HL-60 (cell line): ENCODE measurements around the gene NCOR1.

ENCODE experiments used
- DNase-seq, 2 experiments: peaks; one replicate each; pipeline ENCODE4 v3.0.0-alpha.2; 2010 to 2020; ENCODE audit warnings: low read depth in 1 of 2, low spot score in 1 of 2
- H3K27ac ChIP-seq: fragments of 250-450 bp; sonication (Bioruptor Pico); replicated peaks from 2 replicates; pipeline ENCODE4 v1.5.1; 2020; ENCODE audit warnings: mild to moderate bottlenecking, moderate library complexity
- H3K27me3 ChIP-seq: fragments of 250-450 bp; sonication (Bioruptor Pico); 2 replicates; pipeline ENCODE4 v1.5.1; 2021; ENCODE audit warnings: mild to moderate bottlenecking, moderate library complexity; ENCODE audit not compliant: insufficient read depth, poor library complexity, severe bottlenecking
- H3K4me3 ChIP-seq: replicated peaks from 2 replicates; pipeline ENCODE4 v1.5.1; 2011; ENCODE audit warnings: mild to moderate bottlenecking, control low read depth, low read length; ENCODE audit not compliant: insufficient read depth
- CTCF ChIP-seq: IDR thresholded peaks from one replicate; pipeline ENCODE4 v1.5.1; 2011; ENCODE audit warnings: low read length, control low read depth, inconsistent platforms; ENCODE audit not compliant: insufficient read depth
- GABPA ChIP-seq: IDR thresholded peaks from 2 replicates; pipeline ENCODE4 v1.6.1; 2012; ENCODE audit warnings: low read depth
- POLR2AphosphoS5 ChIP-seq: IDR thresholded peaks from 2 replicates; pipeline ENCODE4 v1.6.1; 2012; ENCODE audit warnings: low read depth
- REST ChIP-seq: IDR thresholded peaks from 2 replicates; pipeline ENCODE4 v1.6.1; 2012; ENCODE audit warnings: low read depth; ENCODE audit not compliant: insufficient replicate concordance
- SPI1 ChIP-seq: IDR thresholded peaks from 2 replicates; pipeline ENCODE4 v1.6.1; 2012; ENCODE audit warnings: low read depth, mild to moderate bottlenecking, borderline replicate concordance

The NCOR1 gene

GRCh38 chr17:16123531-16123930 is 91.8 kb downstream of the NCOR1 start:
- H3K4me3 ChIP-seq: no peak overlapping the region
- no peaks in the 10 kb centered on the region for H3K27me3 ChIP-seq
- TF ChIP-seq REST (no peak), POLR2AphosphoS5 (no peak), SPI1 (no peak), GABPA (no peak), CTCF (no peak)
- DNase-seq: no peak
- H3K27ac ChIP-seq: no peak overlapping the region

DNA sequence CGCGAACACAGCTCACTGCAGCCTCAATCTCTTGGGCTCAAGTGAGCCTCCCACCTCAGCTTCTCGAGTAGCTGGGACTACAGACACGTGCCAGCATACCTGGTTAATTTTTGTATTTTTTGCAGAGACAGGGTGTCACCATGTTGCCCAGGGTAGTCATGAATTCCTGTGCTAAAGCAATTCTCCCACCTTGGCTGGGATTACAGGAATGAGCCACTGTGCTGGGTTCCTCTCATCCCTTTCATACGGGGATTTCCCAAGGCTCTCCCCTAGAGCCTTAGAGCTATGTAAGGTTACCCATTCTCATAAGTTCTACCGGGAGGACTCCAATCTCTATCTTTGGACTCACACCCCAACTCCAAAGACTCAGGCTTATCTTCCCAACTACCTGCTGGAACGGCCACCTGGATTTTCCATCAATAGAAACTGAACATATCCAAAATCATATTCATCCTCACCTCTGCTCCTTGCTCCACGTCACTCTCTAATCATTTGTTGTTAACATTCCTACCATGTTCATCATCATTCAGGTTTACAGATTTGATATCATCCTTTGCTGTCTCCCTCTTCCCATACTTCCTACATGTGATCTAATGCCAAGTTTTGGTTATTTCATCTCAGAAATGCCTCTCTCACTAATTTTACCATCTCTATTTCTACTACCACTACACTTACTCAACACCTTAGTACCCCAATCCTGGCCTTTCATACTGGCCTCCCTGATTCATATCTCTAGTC is 92.5 kb downstream of the NCOR1 start:
- H3K27ac ChIP-seq: no peak overlapping the region
- TF ChIP-seq REST: no peak
- no peak for TF ChIP-seq CTCF
- no peak for TF ChIP-seq GABPA
- TF ChIP-seq SPI1: no peak
- TF ChIP-seq POLR2AphosphoS5: no peak

DNA sequence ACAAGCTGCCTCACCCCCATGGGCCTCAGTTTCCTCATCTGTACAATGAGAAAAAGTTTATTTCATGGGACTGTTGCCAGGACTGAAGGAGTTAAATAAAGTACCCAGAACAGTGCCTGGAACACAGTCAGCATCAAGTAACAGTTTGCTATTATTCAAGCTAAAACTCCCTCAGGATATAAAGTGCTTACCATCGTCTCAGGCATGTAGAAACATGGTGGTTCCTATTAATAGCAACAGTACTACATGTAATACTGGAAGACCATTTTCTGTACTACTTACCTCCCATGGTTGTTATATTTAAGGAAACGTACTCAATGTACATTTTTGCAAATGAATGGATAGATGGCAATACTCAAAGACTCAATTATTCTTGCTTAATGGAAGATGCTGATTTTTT is 93.4 kb downstream of the NCOR1 start:
- TF ChIP-seq POLR2AphosphoS5: no peak
- no peak for TF ChIP-seq SPI1
- no peak for DNase-seq
- H3K27me3 ChIP-seq: no peaks in the 10 kb centered on the region

More for the DNA sequence above, 92.5 kb downstream of the NCOR1 start:
- Histone ChIP-seq H3K4me3 (no peak overlapping the region), H3K27me3 (no peaks in the 10 kb centered on the region)
- DNase-seq: no peak

GRCh38 chr17:16120937-16121336 is 94.4 kb downstream of the NCOR1 start:
- no peak for TF ChIP-seq CTCF
- TF ChIP-seq REST: no peak
- TF ChIP-seq POLR2AphosphoS5: no peak
- no peak for TF ChIP-seq GABPA
- no peak for TF ChIP-seq SPI1

More for the DNA sequence above, 93.4 kb downstream of the NCOR1 start:
- H3K27ac ChIP-seq: no peak overlapping the region
- H3K4me3 ChIP-seq: no peak overlapping the region

More at GRCh38 chr17:16120937-16121336, 94.4 kb downstream of the NCOR1 start:
- DNase-seq: no peak
- Histone ChIP-seq H3K4me3 (no peak overlapping the region), H3K27ac (no peak overlapping the region), H3K27me3 (no peaks in the 10 kb centered on the region)
